WTC11 (cell line): ENCODE data around the gene NUPR1. TPM values are rescaled to one million over a fixed set of nuclear protein-coding genes. Genes with fewer than 3 reads are reported as not detected.

Experiments used
- ATAC-seq: fragments of 200-7000 bp; cut with Tn5 transposase; 2 replicates; pipeline ENCODE4 v1.10.0; 2021; ENCODE audit warnings: mild to moderate bottlenecking, moderate library complexity
- CTCF ChIA-PET: fragments of 300-600 bp; sonication (Branson Sonifier 250); formaldehyde crosslinking; loops from one replicate; lab custom pipeline; 2021; ENCODE audit warnings: antibody characterized with exemption; lab: Charles Lee
- POLR2A ChIA-PET: fragments of 350-600 bp; sonication (Branson Sonifier 250); formaldehyde crosslinking; loops from one replicate; lab custom pipeline; 2021; ENCODE audit warnings: antibody characterized with exemption; lab: Charles Lee
- DNase-seq: peaks from one replicate; pipeline ENCODE4 v3.0.0; 2021; ENCODE audit warnings: low spot score
- H3K27ac Mint-ChIP-seq: 2 replicates; pipeline ENCODE4 v1.8.0; 2021; ENCODE audit warnings: mixed read lengths
- H3K27me3 Mint-ChIP-seq: 2 replicates; pipeline ENCODE4 v1.8.0; 2021; ENCODE audit warnings: low read depth, mild to moderate bottlenecking, moderate library complexity, mixed read lengths
- H3K36me3 Mint-ChIP-seq: 2 replicates; pipeline ENCODE4 v1.8.0; 2021; ENCODE audit warnings: mixed read lengths
- H3K4me1 Mint-ChIP-seq: 2 replicates; pipeline ENCODE4 v1.8.0; 2022; ENCODE audit warnings: mixed read lengths
- H3K4me3 Mint-ChIP-seq: 2 replicates; pipeline ENCODE4 v1.8.0; 2021; ENCODE audit warnings: mild to moderate bottlenecking, moderate library complexity, mixed read lengths
- H3K9me3 Mint-ChIP-seq: 2 replicates; pipeline ENCODE4 v1.8.0; 2021; ENCODE audit warnings: mixed read lengths
- GABPB1 ChIP-seq: sonication (generic); formaldehyde crosslinking; IDR thresholded peaks from 2 replicates; pipeline ENCODE4 v1.8.1; 2023; ENCODE audit warnings: mild to moderate bottlenecking, missing genetic modification reagents
- IRF2 ChIP-seq: sonication (generic); formaldehyde crosslinking; IDR thresholded peaks from 2 replicates; pipeline ENCODE4 v1.8.0; 2022; ENCODE audit warnings: low read depth, missing genetic modification reagents, borderline replicate concordance
- RORB ChIP-seq: fragments of 250-450 bp; sonication (Bioruptor Pico); IDR thresholded peaks from 2 replicates; pipeline ENCODE4 v1.9.0; 2021; ENCODE audit warnings: mild to moderate bottlenecking
- ZBTB21 ChIP-seq: sonication (generic); formaldehyde crosslinking; IDR thresholded peaks from 2 replicates; pipeline ENCODE4 v1.8.1; 2023; ENCODE audit warnings: mild to moderate bottlenecking, missing genetic modification reagents, borderline replicate concordance
- ZNF121 ChIP-seq: sonication (generic); formaldehyde crosslinking; IDR thresholded peaks from 2 replicates; pipeline ENCODE4 v1.8.0; 2023; ENCODE audit warnings: missing genetic modification reagents
- total RNA-seq: library from RNA; stranded (reverse); gene quantifications from 3 replicates; pipeline ENCODE4 v1.2.3, GENCODE V29; 2021
- TF ChIP-seq, protein P1 (sequence below): sonication (generic); formaldehyde crosslinking; IDR thresholded peaks from 2 replicates; pipeline ENCODE4 v1.8.1; 2022; ENCODE audit warnings: low read depth, missing genetic modification reagents, borderline replicate concordance
- TF ChIP-seq, protein P2 (sequence below): sonication (generic); formaldehyde crosslinking; IDR thresholded peaks from 2 replicates; pipeline ENCODE4 v1.8.0; 2022; ENCODE audit warnings: missing genetic modification reagents
- TF ChIP-seq, protein P3 (sequence below): sonication (generic); formaldehyde crosslinking; conservative IDR thresholded peaks from 2 replicates; pipeline ENCODE4 v1.8.1; 2023; ENCODE audit warnings: mild to moderate bottlenecking, low read depth, missing genetic modification reagents, moderate library complexity
- TF ChIP-seq, protein P4 (sequence below): sonication (generic); formaldehyde crosslinking; IDR thresholded peaks from 2 replicates; pipeline ENCODE4 v1.8.1; 2023; ENCODE audit warnings: mild to moderate bottlenecking, missing genetic modification reagents, borderline replicate concordance

Gene NUPR1
- total RNA-seq, 1 experiment from 2014 or later = 0.33 TPM

DNA sequence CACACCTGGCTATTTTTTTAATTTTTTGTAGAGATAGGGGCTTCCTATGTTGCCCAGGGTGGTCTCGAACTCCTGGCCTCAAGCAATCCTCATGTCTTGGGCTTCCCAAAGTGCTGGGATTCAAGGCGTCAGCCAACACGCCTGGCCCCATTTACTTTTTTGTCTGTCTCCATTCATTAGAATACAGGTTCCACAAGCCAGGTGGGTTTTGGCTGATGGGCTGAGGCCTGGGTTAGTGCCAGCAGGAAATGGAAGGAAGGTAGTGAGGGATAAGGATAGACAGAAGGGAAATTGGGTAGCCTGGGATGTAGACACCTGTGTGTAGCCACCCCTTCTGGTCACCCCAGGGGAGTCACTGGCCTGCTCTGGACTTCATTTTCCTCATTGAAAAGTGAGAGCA lies 27.7 kb downstream of the NUPR1 start (continued):
- TF ChIP-seq, protein P1, sequence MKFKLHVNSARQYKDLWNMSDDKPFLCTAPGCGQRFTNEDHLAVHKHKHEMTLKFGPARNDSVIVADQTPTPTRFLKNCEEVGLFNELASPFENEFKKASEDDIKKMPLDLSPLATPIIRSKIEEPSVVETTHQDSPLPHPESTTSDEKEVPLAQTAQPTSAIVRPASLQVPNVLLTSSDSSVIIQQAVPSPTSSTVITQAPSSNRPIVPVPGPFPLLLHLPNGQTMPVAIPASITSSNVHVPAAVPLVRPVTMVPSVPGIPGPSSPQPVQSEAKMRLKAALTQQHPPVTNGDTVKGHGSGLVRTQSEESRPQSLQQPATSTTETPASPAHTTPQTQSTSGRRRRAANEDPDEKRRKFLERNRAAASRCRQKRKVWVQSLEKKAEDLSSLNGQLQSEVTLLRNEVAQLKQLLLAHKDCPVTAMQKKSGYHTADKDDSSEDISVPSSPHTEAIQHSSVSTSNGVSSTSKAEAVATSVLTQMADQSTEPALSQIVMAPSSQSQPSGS (CRISPR knock-in tag) = no peak
- TF ChIP-seq, protein P2, sequence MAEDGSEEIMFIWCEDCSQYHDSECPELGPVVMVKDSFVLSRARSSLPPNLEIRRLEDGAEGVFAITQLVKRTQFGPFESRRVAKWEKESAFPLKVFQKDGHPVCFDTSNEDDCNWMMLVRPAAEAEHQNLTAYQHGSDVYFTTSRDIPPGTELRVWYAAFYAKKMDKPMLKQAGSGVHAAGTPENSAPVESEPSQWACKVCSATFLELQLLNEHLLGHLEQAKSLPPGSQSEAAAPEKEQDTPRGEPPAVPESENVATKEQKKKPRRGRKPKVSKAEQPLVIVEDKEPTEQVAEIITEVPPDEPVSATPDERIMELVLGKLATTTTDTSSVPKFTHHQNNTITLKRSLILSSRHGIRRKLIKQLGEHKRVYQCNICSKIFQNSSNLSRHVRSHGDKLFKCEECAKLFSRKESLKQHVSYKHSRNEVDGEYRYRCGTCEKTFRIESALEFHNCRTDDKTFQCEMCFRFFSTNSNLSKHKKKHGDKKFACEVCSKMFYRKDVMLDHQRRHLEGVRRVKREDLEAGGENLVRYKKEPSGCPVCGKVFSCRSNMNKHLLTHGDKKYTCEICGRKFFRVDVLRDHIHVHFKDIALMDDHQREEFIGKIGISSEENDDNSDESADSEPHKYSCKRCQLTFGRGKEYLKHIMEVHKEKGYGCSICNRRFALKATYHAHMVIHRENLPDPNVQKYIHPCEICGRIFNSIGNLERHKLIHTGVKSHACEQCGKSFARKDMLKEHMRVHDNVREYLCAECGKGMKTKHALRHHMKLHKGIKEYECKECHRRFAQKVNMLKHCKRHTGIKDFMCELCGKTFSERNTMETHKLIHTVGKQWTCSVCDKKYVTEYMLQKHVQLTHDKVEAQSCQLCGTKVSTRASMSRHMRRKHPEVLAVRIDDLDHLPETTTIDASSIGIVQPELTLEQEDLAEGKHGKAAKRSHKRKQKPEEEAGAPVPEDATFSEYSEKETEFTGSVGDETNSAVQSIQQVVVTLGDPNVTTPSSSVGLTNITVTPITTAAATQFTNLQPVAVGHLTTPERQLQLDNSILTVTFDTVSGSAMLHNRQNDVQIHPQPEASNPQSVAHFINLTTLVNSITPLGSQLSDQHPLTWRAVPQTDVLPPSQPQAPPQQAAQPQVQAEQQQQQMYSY (CRISPR knock-in tag) = no peak
- TF ChIP-seq IRF2 (CRISPR knock-in tag) (no peak), RORB (CRISPR knock-in tag) (no peak), ZBTB21 (CRISPR knock-in tag) (no peak)

DNA sequence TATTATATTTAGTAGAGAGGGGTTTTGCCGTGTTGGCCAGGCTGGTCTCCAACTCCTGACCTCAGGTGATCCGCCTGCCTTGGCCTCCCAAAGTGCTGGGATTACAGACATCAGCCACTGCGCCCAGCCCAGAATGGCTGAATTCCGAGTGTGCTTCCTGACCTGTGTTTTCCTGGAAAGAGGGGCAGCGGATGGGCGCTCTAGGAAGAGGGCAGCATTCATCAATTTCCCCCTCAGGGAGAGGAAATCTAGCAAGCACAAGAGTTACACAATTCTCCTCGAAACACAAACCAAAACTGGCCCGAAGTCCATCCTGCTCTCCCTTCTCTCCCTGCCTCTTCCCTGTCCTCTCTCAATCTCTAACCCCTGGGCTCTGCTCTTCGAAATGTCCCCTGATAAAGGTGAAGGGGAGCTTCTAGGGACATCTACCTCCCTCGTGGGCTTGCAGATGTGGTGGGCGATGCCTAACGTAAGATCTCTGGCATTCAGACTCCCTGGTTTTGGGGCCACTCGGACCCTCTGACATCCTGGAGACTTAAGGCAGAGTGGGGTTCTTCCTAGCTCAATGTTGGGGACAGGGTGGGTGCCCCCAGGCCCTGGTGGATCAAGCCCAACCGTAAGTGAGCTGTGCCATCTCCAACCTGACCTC lies 33.2 kb downstream of the NUPR1 start:
- no peak overlapping the region for H3K4me3 Mint-ChIP-seq
- ChIA-PET CTCF (no interaction called here), POLR2A (no interaction called here)
- no peaks in the 10 kb centered on the region for H3K4me1 Mint-ChIP-seq
- TF ChIP-seq, protein P3, sequence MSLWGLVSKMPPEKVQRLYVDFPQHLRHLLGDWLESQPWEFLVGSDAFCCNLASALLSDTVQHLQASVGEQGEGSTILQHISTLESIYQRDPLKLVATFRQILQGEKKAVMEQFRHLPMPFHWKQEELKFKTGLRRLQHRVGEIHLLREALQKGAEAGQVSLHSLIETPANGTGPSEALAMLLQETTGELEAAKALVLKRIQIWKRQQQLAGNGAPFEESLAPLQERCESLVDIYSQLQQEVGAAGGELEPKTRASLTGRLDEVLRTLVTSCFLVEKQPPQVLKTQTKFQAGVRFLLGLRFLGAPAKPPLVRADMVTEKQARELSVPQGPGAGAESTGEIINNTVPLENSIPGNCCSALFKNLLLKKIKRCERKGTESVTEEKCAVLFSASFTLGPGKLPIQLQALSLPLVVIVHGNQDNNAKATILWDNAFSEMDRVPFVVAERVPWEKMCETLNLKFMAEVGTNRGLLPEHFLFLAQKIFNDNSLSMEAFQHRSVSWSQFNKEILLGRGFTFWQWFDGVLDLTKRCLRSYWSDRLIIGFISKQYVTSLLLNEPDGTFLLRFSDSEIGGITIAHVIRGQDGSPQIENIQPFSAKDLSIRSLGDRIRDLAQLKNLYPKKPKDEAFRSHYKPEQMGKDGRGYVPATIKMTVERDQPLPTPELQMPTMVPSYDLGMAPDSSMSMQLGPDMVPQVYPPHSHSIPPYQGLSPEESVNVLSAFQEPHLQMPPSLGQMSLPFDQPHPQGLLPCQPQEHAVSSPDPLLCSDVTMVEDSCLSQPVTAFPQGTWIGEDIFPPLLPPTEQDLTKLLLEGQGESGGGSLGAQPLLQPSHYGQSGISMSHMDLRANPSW (CRISPR knock-in tag) = no peak
- TF ChIP-seq GABPB1 (CRISPR knock-in tag) = peak; percentile 51
- H3K27ac Mint-ChIP-seq = no peak overlapping the region
- peaks cover 5% of the 10 kb centered on the region for H3K27me3 Mint-ChIP-seq
- no peaks in the 10 kb centered on the region for H3K9me3 Mint-ChIP-seq
- H3K36me3 Mint-ChIP-seq = no peaks in the 10 kb centered on the region
- no peak for DNase-seq
- ATAC-seq = no peak

DNA sequence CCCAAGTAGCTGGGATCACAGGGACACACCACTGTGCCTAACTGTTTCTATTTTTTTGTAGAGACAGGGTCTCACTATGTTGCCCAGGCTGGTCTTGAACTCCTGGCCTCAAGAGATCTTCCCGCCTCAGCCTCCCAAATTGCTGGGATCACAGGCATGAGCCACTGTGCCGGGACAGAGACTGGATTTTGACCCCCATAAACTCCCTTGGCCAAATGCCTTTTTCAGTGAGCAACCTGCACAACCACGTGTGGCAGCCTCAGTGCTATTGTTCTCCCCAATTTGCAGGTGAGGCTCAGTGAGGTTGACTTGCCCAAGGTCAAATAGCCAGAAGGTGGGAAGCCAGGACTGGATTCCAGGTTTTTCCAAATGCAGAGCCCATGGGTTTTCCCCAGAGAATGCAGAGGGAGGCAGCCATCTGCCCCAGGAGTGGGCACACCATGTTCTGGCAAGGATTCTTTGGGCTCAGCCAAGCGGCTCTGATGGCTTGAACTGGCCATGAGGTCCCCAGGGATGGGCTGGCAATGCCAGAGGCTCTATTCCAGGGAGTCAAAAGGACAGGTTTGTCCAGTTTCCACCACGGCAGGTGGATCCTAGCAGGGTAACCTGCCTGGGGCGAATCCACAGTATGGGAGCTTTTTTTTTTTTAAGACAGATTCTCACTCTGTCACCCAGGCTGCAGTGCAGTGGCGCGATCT lies 33.9 kb downstream of the NUPR1 start:
- TF ChIP-seq, protein P4, sequence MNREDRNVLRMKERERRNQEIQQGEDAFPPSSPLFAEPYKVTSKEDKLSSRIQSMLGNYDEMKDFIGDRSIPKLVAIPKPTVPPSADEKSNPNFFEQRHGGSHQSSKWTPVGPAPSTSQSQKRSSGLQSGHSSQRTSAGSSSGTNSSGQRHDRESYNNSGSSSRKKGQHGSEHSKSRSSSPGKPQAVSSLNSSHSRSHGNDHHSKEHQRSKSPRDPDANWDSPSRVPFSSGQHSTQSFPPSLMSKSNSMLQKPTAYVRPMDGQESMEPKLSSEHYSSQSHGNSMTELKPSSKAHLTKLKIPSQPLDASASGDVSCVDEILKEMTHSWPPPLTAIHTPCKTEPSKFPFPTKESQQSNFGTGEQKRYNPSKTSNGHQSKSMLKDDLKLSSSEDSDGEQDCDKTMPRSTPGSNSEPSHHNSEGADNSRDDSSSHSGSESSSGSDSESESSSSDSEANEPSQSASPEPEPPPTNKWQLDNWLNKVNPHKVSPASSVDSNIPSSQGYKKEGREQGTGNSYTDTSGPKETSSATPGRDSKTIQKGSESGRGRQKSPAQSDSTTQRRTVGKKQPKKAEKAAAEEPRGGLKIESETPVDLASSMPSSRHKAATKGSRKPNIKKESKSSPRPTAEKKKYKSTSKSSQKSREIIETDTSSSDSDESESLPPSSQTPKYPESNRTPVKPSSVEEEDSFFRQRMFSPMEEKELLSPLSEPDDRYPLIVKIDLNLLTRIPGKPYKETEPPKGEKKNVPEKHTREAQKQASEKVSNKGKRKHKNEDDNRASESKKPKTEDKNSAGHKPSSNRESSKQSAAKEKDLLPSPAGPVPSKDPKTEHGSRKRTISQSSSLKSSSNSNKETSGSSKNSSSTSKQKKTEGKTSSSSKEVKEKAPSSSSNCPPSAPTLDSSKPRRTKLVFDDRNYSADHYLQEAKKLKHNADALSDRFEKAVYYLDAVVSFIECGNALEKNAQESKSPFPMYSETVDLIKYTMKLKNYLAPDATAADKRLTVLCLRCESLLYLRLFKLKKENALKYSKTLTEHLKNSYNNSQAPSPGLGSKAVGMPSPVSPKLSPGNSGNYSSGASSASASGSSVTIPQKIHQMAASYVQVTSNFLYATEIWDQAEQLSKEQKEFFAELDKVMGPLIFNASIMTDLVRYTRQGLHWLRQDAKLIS (CRISPR knock-in tag) = no peak
- TF ChIP-seq ZNF121 (CRISPR knock-in tag) = 0 out of 2 replicates have a peak, but pooled peaks have one; percentile 19
- TF ChIP-seq, all 79 proteins: peak for 1
- Mint-ChIP-seq H3K9me3 (no peaks in the 10 kb centered on the region), H3K4me1 (no peaks in the 10 kb centered on the region), H3K27me3 (peaks cover 5% of the 10 kb centered on the region), H3K4me3 (no peak overlapping the region), H3K27ac (no peak overlapping the region), H3K36me3 (no peaks in the 10 kb centered on the region)
- no peak for DNase-seq
- POLR2A ChIA-PET = no interaction called here
- CTCF ChIA-PET = interaction anchor here (0.6 kb wide), 1 partner anchor 8 kb away, joined by 3 read pairs; no protein-coding TSS in a partner anchor
- no peak for ATAC-seq
